Measurements from ENCODE around the gene WWOX.

The WWOX gene

GRCh38 chr16:79195938-79196337, 1096.5 kb downstream of the WWOX start:
- TF ChIP-seq SIN3A (IDR thresholded peaks at IDR 0.05; ENCODE audit: borderline replicate concordance, insufficient read depth, low read length) (no peak), POLR2AphosphoS5 (IDR thresholded peaks at IDR 0.05; ENCODE audit: low read depth, low read length) (no peak), FOXP2 (optimal IDR thresholded peaks at IDR 0.05; ENCODE audit: borderline replicate concordance, extremely low read depth, extremely low read length, insufficient read depth) (no peak), REST (IDR thresholded peaks at IDR 0.05; ENCODE audit: insufficient read depth in 1 of 2, low read depth in 2 of 2, low read length in 2 of 2) (no peak), TAF1 (IDR thresholded peaks at IDR 0.05; ENCODE audit: borderline replicate concordance, insufficient read depth, low read length) (no peak)

GRCh38 chr16:79201436-79201835, 1102.0 kb downstream of the WWOX start:
- TF ChIP-seq REST (IDR thresholded peaks at IDR 0.05; ENCODE audit: insufficient read depth in 1 of 2, low read depth in 2 of 2, low read length in 2 of 2) = no peak
- TF ChIP-seq TAF1 (IDR thresholded peaks at IDR 0.05; ENCODE audit: borderline replicate concordance, insufficient read depth, low read length) = no peak
- no peak for TF ChIP-seq SIN3A (IDR thresholded peaks at IDR 0.05; ENCODE audit: borderline replicate concordance, insufficient read depth, low read length)
- no peak for TF ChIP-seq FOXP2 (optimal IDR thresholded peaks at IDR 0.05; ENCODE audit: borderline replicate concordance, extremely low read depth, extremely low read length, insufficient read depth)
- TF ChIP-seq POLR2AphosphoS5 (IDR thresholded peaks at IDR 0.05; ENCODE audit: low read depth, low read length) = no peak

- TF ChIP-seq FOXP2 (optimal IDR thresholded peaks at IDR 0.05; ENCODE audit: borderline replicate concordance, extremely low read depth, extremely low read length, insufficient read depth) (no peak), SIN3A (IDR thresholded peaks at IDR 0.05; ENCODE audit: borderline replicate concordance, insufficient read depth, low read length) (no peak), REST (IDR thresholded peaks at IDR 0.05; ENCODE audit: insufficient read depth in 1 of 2, low read depth in 2 of 2, low read length in 2 of 2) (no peak), TAF1 (IDR thresholded peaks at IDR 0.05; ENCODE audit: borderline replicate concordance, insufficient read depth, low read length) (no peak), POLR2AphosphoS5 (IDR thresholded peaks at IDR 0.05; ENCODE audit: low read depth, low read length) (no peak)
Observed at GRCh38 chr16:79202977-79203376, 1103.5 kb downstream of the WWOX start.

- TF ChIP-seq POLR2AphosphoS5 (IDR thresholded peaks at IDR 0.05; ENCODE audit: low read depth, low read length) (no peak), FOXP2 (optimal IDR thresholded peaks at IDR 0.05; ENCODE audit: borderline replicate concordance, extremely low read depth, extremely low read length, insufficient read depth) (no peak), REST (IDR thresholded peaks at IDR 0.05; ENCODE audit: insufficient read depth in 1 of 2, low read depth in 2 of 2, low read length in 2 of 2) (no peak), TAF1 (IDR thresholded peaks at IDR 0.05; ENCODE audit: borderline replicate concordance, insufficient read depth, low read length) (no peak), SIN3A (IDR thresholded peaks at IDR 0.05; ENCODE audit: borderline replicate concordance, insufficient read depth, low read length) (no peak)
Observed at GRCh38 chr16:79204486-79204885, 1105.0 kb downstream of the WWOX start.

- TF ChIP-seq SIN3A (IDR thresholded peaks at IDR 0.05; ENCODE audit: borderline replicate concordance, insufficient read depth, low read length) = no peak
- no peak for TF ChIP-seq TAF1 (IDR thresholded peaks at IDR 0.05; ENCODE audit: borderline replicate concordance, insufficient read depth, low read length)
- TF ChIP-seq FOXP2 (optimal IDR thresholded peaks at IDR 0.05; ENCODE audit: borderline replicate concordance, extremely low read depth, extremely low read length, insufficient read depth) = no peak
- TF ChIP-seq POLR2AphosphoS5 (IDR thresholded peaks at IDR 0.05; ENCODE audit: low read depth, low read length) = no peak
- TF ChIP-seq REST (IDR thresholded peaks at IDR 0.05; ENCODE audit: insufficient read depth in 1 of 2, low read depth in 2 of 2, low read length in 2 of 2) = no peak
Observed at GRCh38 chr16:79206889-79207288, 1107.4 kb downstream of the WWOX start.
